MM.1S (cell line): ENCODE measurements around the gene AMY2A.
"Not testable (repeated sequence)": the region's sequence is repeated elsewhere in the genome, so short reads cannot be mapped to it uniquely, and the experiment has no call there.

ENCODE experiments used
- DNase-seq: peaks from one replicate; pipeline ENCODE4 v3.0.0-alpha.2; 2015
- H2AFZ ChIP-seq: fragments of 300-600 bp; sonication (generic); 2 replicates; pipeline ENCODE4 v1.6.0; 2016; ENCODE audit warnings: antibody characterized with exemption, low read length
- H3F3A ChIP-seq: fragments of 300-600 bp; sonication (generic); 2 replicates; pipeline ENCODE4 v1.6.1; 2016; ENCODE audit warnings: mild to moderate bottlenecking, antibody characterized with exemption, low read length, moderate library complexity, mixed read lengths; ENCODE audit not compliant: insufficient read depth
- H3K27ac ChIP-seq: fragments of 300-600 bp; sonication (generic); 2 replicates; pipeline ENCODE4 v1.5.1; 2016; ENCODE audit warnings: mild to moderate bottlenecking, low read length
- H3K27me3 ChIP-seq: fragments of 300-600 bp; sonication (generic); replicated peaks from 2 replicates; pipeline ENCODE4 v1.6.0; 2016; ENCODE audit warnings: low read length; ENCODE audit not compliant: insufficient read depth
- H3K36me3 ChIP-seq: fragments of 300-600 bp; sonication (generic); replicated peaks from 2 replicates; pipeline ENCODE4 v1.6.1; 2016; ENCODE audit warnings: mild to moderate bottlenecking, low read length, mixed read lengths; ENCODE audit not compliant: insufficient read depth
- H3K4me1 ChIP-seq: fragments of 300-600 bp; sonication (generic); 2 replicates; pipeline ENCODE4 v1.6.1; 2016; ENCODE audit warnings: low read length, mixed read lengths
- H3K4me2 ChIP-seq: fragments of 300-600 bp; sonication (generic); 2 replicates; pipeline ENCODE4 v1.6.0; 2016; ENCODE audit warnings: low read depth, low read length
- H3K4me3 ChIP-seq: fragments of 300-600 bp; sonication (generic); 2 replicates; pipeline ENCODE4 v1.5.1; 2016; ENCODE audit warnings: low read length, mixed read lengths
- H3K79me2 ChIP-seq: fragments of 300-600 bp; sonication (generic); 2 replicates; pipeline ENCODE4 v1.6.1; 2016; ENCODE audit warnings: mixed run types, low read length, mixed read lengths
- H3K9ac ChIP-seq: fragments of 300-600 bp; sonication (generic); 2 replicates; pipeline ENCODE4 v1.6.1; 2016; ENCODE audit warnings: low read length, mixed read lengths
- H3K9me2 ChIP-seq: fragments of 300-600 bp; sonication (generic); replicated peaks from 2 replicates; pipeline ENCODE4 v1.6.1; 2016; ENCODE audit warnings: mild to moderate bottlenecking, low read length, mixed read lengths; ENCODE audit not compliant: insufficient read depth
- H3K9me3 ChIP-seq: fragments of 300-600 bp; sonication (generic); replicated peaks from 2 replicates; pipeline ENCODE4 v1.6.1; 2016; ENCODE audit warnings: mild to moderate bottlenecking, low read length, mixed read lengths; ENCODE audit not compliant: insufficient read depth
- H4K20me1 ChIP-seq: fragments of 300-600 bp; sonication (generic); 2 replicates; pipeline ENCODE4 v1.6.1; 2016; ENCODE audit warnings: mild to moderate bottlenecking, low read length, moderate library complexity, mixed read lengths; ENCODE audit not compliant: insufficient read depth
- CTCF ChIP-seq: fragments of 300-600 bp; sonication (generic); IDR thresholded peaks from 2 replicates; pipeline ENCODE4 v1.5.1; 2016; ENCODE audit warnings: antibody characterized with exemption, low read length, mixed read lengths
- EZH2 ChIP-seq: fragments of 300-600 bp; sonication (generic); optimal IDR thresholded peaks from 2 replicates; pipeline ENCODE3; 2017; ENCODE audit warnings: low read depth, mild to moderate bottlenecking, antibody characterized with exemption, low read length, mixed read lengths
- EZH2phosphoT487 ChIP-seq: fragments of 300-600 bp; sonication (generic); IDR thresholded peaks from 2 replicates; pipeline ENCODE4 v1.6.1; 2018; ENCODE audit warnings: antibody characterized with exemption, low read length

Gene AMY2A

GRCh38 chr1:103582464-103582863, 34.8 kb upstream of the AMY2A start:
- no peaks in the 10 kb centered on the region for H4K20me1 ChIP-seq
- H3F3A ChIP-seq: no peaks in the 10 kb centered on the region
- no peak for TF ChIP-seq EZH2
- TF ChIP-seq CTCF: no peak
- TF ChIP-seq EZH2phosphoT487: no peak
- no peaks in the 10 kb centered on the region for H3K79me2 ChIP-seq
- H2AFZ ChIP-seq: no peak overlapping the region
- H3K4me1 ChIP-seq: no peaks in the 10 kb centered on the region
- no peak overlapping the region for H3K4me3 ChIP-seq
- no peaks in the 10 kb centered on the region for H3K36me3 ChIP-seq
- no peaks in the 10 kb centered on the region for H3K9me2 ChIP-seq
- no peaks in the 10 kb centered on the region for H3K9me3 ChIP-seq
- no peak overlapping the region for H3K4me2 ChIP-seq
- H3K9ac ChIP-seq: no peak overlapping the region
- no peaks in the 10 kb centered on the region for H3K27me3 ChIP-seq
- no peak for DNase-seq
- no peak overlapping the region for H3K27ac ChIP-seq

- Histone ChIP-seq H4K20me1 (no peaks in the 10 kb centered on the region), H3K4me1 (no peaks in the 10 kb centered on the region), H3K4me3 (no peak overlapping the region), H3F3A (no peaks in the 10 kb centered on the region), H3K9me2 (no peaks in the 10 kb centered on the region), H3K79me2 (no peaks in the 10 kb centered on the region), H3K9me3 (no peaks in the 10 kb centered on the region), H3K9ac (no peak overlapping the region), H3K36me3 (no peaks in the 10 kb centered on the region), H2AFZ (no peak overlapping the region), H3K4me2 (no peak overlapping the region), H3K27me3 (no peaks in the 10 kb centered on the region), H3K27ac (no peak overlapping the region)
- TF ChIP-seq EZH2phosphoT487 (no peak), EZH2 (no peak), CTCF (no peak)
- DNase-seq: no peak
These were observed 33.3 kb upstream of the AMY2A start for GRCh38 chr1:103583887-103584286.

- Histone ChIP-seq H3F3A (no peaks in the 10 kb centered on the region), H3K36me3 (no peaks in the 10 kb centered on the region), H3K27ac (no peak overlapping the region), H3K4me2 (no peak overlapping the region), H3K27me3 (no peaks in the 10 kb centered on the region), H4K20me1 (no peaks in the 10 kb centered on the region), H3K4me1 (no peaks in the 10 kb centered on the region), H3K4me3 (no peak overlapping the region), H3K9ac (no peak overlapping the region), H3K9me3 (no peaks in the 10 kb centered on the region), H3K79me2 (no peaks in the 10 kb centered on the region), H2AFZ (no peak overlapping the region), H3K9me2 (no peaks in the 10 kb centered on the region)
- no peak for TF ChIP-seq EZH2phosphoT487
- no peak for TF ChIP-seq EZH2
- no peak for TF ChIP-seq CTCF
- DNase-seq: no peak
These were observed 32.7 kb upstream of the AMY2A start for GRCh38 chr1:103584537-103584936.

GRCh38 chr1:103602740-103603139, 14.5 kb upstream of the AMY2A start:
- DNase-seq, H3K27me3 ChIP-seq, H3K4me2 ChIP-seq, H3K36me3 ChIP-seq, H3K79me2 ChIP-seq, H3K4me1 ChIP-seq, H2AFZ ChIP-seq, H3F3A ChIP-seq, H3K9ac ChIP-seq, H3K27ac ChIP-seq, H3K4me3 ChIP-seq, H3K9me2 ChIP-seq, H4K20me1 ChIP-seq, H3K9me3 ChIP-seq: not testable (repeated sequence)
